T-helper 9 cell (primary cell): ENCODE results near the gene FAM24B.
"Not testable (repeated sequence)": the region's sequence is repeated elsewhere in the genome, so short reads cannot be mapped to it uniquely, and the experiment has no call there.

ENCODE experiments used
- DNase-seq: peaks from one replicate; pipeline ENCODE4 v3.0.0-alpha.2; 2020

Gene FAM24B

GRCh38 chr10:122858042-122858441, 21.3 kb downstream of the FAM24B start:
- DNase-seq = not testable (repeated sequence)

GRCh38 chr10:122856902-122857301, 22.5 kb downstream of the FAM24B start:
- no peak for DNase-seq

- DNase-seq = no peak
These were observed 23.6 kb downstream of the FAM24B start for GRCh38 chr10:122855745-122856144.

- DNase-seq = no peak
These were observed 24.7 kb downstream of the FAM24B start for GRCh38 chr10:122854648-122855047.

- DNase-seq = no peak
These were observed 25.6 kb downstream of the FAM24B start for GRCh38 chr10:122853665-122854313.

GRCh38 chr10:122852261-122852660, 27.1 kb downstream of the FAM24B start:
- DNase-seq = no peak

- no peak for DNase-seq
These were observed 28.4 kb downstream of the FAM24B start for GRCh38 chr10:122850705-122851640.

GRCh38 chr10:122849900-122850605, 29.3 kb downstream of the FAM24B start:
- DNase-seq = no peak

GRCh38 chr10:122849090-122849489, 30.3 kb downstream of the FAM24B start:
- DNase-seq = no peak

GRCh38 chr10:122847782-122848604, 31.4 kb downstream of the FAM24B start:
- no peak for DNase-seq

GRCh38 chr10:122845783-122846332, 33.5 kb downstream of the FAM24B start, which contains the start of gene CUZD1:
TSS of gene CUZD1 (minus strand) at chr10:122845857. CDS start at chr10:122845843, 14 bp downstream.
- DNase-seq = no peak

GRCh38 chr10:122844146-122844545, 35.2 kb downstream of the FAM24B start:
- no peak for DNase-seq

GRCh38 chr10:122841569-122841968, 37.8 kb downstream of the FAM24B start:
- DNase-seq = no peak

- DNase-seq = no peak
These were observed 39.9 kb downstream of the FAM24B start for GRCh38 chr10:122839505-122839904.

GRCh38 chr10:122838880-122839279, 40.5 kb downstream of the FAM24B start:
- DNase-seq = no peak

- DNase-seq = no peak
These were observed 43.5 kb downstream of the FAM24B start for GRCh38 chr10:122835908-122836307.

GRCh38 chr10:122830965-122831353, 48.4 kb downstream of the FAM24B start:
- DNase-seq = no peak

- DNase-seq = no peak
These were observed 49.0 kb downstream of the FAM24B start for GRCh38 chr10:122830273-122830964.

- no peak for DNase-seq
These were observed 49.9 kb downstream of the FAM24B start for GRCh38 chr10:122829454-122829853.

GRCh38 chr10:122828716-122829255, 50.6 kb downstream of the FAM24B start:
- DNase-seq = no peak

- no peak for DNase-seq
These were observed 52.1 kb downstream of the FAM24B start for GRCh38 chr10:122827302-122827701.
